SK-N-SH treated with all-trans-retinoic acid at 6 μM for 48 hours (cell line): ENCODE data around the gene TPPP.
"Not testable (repeated sequence)": the region's sequence is repeated elsewhere in the genome, so short reads cannot be mapped to it uniquely, and the experiment has no call there.

ENCODE experiments used
- PPARA ChIP-seq: fragments of 250-450 bp; sonication (Bioruptor Pico); IDR thresholded peaks from 2 replicates; pipeline ENCODE4 v1.5.0; 2020; ENCODE audit warnings: mild to moderate bottlenecking, borderline replicate concordance
- ZFP3 ChIP-seq: fragments of 250-450 bp; sonication (Bioruptor Pico); IDR thresholded peaks from 2 replicates; pipeline ENCODE4 v1.5.0; 2020; ENCODE audit warnings: mild to moderate bottlenecking, moderate library complexity
- TF ChIP-seq, protein P1 (sequence below): fragments of 250-450 bp; sonication (Bioruptor Pico); IDR thresholded peaks from 2 replicates; pipeline ENCODE4 v1.8.0; 2020; ENCODE audit warnings: mild to moderate bottlenecking, moderate library complexity, borderline replicate concordance

GRCh38 chr5:708374-708773 is 15.2 kb upstream of the TPPP start:
- not testable (repeated sequence) for TF ChIP-seq PPARA, ZFP3
- TF ChIP-seq, protein P1, sequence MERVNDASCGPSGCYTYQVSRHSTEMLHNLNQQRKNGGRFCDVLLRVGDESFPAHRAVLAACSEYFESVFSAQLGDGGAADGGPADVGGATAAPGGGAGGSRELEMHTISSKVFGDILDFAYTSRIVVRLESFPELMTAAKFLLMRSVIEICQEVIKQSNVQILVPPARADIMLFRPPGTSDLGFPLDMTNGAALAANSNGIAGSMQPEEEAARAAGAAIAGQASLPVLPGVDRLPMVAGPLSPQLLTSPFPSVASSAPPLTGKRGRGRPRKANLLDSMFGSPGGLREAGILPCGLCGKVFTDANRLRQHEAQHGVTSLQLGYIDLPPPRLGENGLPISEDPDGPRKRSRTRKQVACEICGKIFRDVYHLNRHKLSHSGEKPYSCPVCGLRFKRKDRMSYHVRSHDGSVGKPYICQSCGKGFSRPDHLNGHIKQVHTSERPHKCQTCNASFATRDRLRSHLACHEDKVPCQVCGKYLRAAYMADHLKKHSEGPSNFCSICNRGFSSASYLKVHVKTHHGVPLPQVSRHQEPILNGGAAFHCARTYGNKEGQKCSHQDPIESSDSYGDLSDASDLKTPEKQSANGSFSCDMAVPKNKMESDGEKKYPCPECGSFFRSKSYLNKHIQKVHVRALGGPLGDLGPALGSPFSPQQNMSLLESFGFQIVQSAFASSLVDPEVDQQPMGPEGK (CRISPR knock-in tag): not testable (repeated sequence)
